HG02840 (cell line): ENCODE data around the gene MACF1.

Experiments
- ATAC-seq: cut with Tn5 transposase; IDR thresholded peaks from one replicate; pipeline ENCODE4 v1.9.1; 2021; ENCODE audit warnings: mild to moderate bottlenecking, moderate library complexity, moderate number of reproducible peaks; ENCODE audit not compliant: unreplicated experiment, low FRiP score

MACF1 gene

GRCh38 chr1:39258925-39259244 lies 54.4 kb downstream of the MACF1 start:
- no peak for ATAC-seq

GRCh38 chr1:39261712-39262221 lies 57.3 kb downstream of the MACF1 start:
- no peak for ATAC-seq

- no peak for ATAC-seq
Measured at GRCh38 chr1:39262802-39263201, 58.3 kb downstream of the MACF1 start.

- ATAC-seq = no peak
Measured at GRCh38 chr1:39266269-39266668, 61.8 kb downstream of the MACF1 start.

GRCh38 chr1:39266792-39267191 lies 62.3 kb downstream of the MACF1 start:
- no peak for ATAC-seq

- ATAC-seq = no peak
Measured at GRCh38 chr1:39268112-39268581, 63.7 kb downstream of the MACF1 start.

- ATAC-seq = no peak
Measured at GRCh38 chr1:39268906-39269305, 64.4 kb downstream of the MACF1 start.

- no peak for ATAC-seq
Measured at GRCh38 chr1:39269349-39269748, 64.9 kb downstream of the MACF1 start.

- peak; percentile 59 for ATAC-seq
Measured at GRCh38 chr1:39269791-39270342, 65.4 kb downstream of the MACF1 start.

GRCh38 chr1:39270368-39270767 lies 65.9 kb downstream of the MACF1 start:
- no peak for ATAC-seq

GRCh38 chr1:39272027-39272797 lies 67.7 kb downstream of the MACF1 start:
- ATAC-seq = no peak

GRCh38 chr1:39272798-39273469 lies 68.4 kb downstream of the MACF1 start:
- no peak for ATAC-seq

GRCh38 chr1:39275836-39276507 lies 71.5 kb downstream of the MACF1 start:
- ATAC-seq = no peak

- ATAC-seq = no peak
Measured at GRCh38 chr1:39277879-39278278, 73.4 kb downstream of the MACF1 start.

- no peak for ATAC-seq
Measured at GRCh38 chr1:39282537-39283216, 78.2 kb downstream of the MACF1 start.

GRCh38 chr1:39283858-39284257 lies 79.4 kb downstream of the MACF1 start:
- no peak for ATAC-seq

GRCh38 chr1:39287541-39287940 lies 83.0 kb downstream of the MACF1 start:
- ATAC-seq = no peak

- no peak for ATAC-seq
Measured at GRCh38 chr1:39288735-39289465, 84.4 kb downstream of the MACF1 start.

GRCh38 chr1:39292401-39292800 lies 87.9 kb downstream of the MACF1 start:
- no peak for ATAC-seq
